DMS 273 (cell line): Measurements from ENCODE around the gene SPATA25.

ENCODE experiments used
- DNase-seq: peaks from one replicate; lab custom pipeline; 2025; ENCODE audit not compliant: unreplicated experiment; lab: John Stamatoyannopoulos, UW

Gene SPATA25

DNA sequence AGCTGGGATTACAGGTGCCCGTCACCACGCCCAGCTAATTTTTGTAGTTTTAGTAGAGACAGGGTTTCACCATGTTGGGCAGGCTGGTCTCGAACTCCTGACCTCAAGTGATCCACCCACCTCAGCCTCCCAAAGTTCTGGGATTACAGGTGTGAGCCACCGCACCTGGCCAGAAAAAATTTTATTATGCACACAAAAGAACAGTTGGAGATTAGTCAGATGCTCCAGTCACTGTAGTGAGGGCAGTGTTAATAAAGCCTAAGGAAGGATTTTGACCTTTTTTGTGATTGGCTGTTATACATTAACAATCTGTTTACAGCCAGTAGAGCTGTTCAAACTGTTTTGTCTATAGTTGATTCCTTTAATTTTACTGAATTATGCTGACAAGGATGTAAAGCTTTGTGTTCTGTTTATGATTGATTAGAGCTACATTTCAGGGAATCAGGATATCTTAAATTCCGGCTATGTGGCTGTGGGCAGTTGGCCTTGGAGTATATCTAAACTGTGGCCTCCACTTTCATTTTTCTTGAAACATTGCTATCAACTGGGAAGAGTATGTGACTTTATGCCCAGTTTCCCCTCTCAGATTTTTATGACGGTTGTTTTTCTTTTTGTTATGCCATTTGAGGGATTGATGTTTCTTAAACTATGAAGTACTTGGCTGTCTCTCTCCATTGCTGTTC lies 20.1 kb downstream of the SPATA25 start:
- DNase-seq: no peak

DNA sequence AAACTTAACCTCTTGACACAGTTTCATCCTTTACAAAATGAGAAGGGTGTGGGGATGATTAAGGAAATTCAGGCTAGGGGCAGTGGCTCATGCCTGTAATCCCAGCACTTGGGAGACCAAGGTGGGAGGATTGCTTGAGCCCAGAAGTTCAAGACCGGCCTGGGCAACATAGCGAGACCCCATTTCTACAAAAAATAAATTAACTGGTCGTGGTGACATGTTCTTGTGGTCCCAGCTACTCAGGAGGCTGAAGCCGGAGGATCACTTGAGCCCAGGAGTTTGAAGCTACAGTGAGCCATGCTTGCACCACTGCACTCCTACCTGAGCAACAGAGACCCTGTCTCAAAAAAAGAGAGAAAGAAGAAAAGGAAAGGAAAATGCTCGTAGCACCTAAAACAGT lies 21.0 kb downstream of the SPATA25 start:
- DNase-seq: no peak

DNA sequence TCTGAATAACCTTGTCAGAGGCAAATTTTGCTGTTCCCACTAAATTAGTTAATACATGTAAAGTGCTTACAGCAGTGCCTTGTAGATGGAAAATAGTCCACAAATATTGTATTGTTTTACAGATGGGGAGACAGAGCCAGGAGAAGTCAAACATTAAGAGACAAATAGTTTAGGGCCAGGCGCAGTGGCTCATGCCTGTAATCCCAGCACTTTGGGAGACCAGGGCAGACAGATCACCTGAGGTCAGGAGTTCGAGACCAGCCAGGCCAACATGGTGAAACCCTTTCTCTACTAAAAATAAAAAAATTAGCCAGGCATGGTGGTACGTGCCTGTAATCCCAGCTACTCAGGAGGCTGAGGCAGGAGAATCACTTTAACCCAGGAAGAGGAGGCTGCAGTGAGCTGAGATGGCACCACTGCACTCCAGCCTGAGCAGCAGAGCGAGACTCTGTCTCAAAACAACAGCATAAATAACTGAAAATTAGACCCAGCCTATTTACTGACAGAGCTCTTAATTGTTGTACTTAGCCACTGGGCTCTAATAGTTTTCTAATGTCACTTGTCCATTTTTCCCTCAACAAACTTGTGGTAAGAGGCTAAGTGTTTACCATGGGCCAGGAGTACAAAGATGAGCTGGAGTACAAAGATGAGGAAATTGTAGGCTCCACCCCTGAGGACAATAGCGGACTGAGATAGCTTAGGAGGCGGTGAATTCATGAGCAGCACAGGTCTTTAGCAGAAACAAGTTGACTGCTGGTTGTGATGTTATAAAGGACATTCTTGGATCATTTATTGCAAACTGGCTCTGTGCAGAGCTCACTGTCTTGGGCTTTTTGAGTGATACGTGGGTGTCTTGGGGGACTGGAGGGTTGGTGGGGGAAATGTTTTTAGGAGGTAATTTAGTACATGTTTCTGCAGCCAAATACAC lies 23.6 kb downstream of the SPATA25 start:
- no peak for DNase-seq

DNA sequence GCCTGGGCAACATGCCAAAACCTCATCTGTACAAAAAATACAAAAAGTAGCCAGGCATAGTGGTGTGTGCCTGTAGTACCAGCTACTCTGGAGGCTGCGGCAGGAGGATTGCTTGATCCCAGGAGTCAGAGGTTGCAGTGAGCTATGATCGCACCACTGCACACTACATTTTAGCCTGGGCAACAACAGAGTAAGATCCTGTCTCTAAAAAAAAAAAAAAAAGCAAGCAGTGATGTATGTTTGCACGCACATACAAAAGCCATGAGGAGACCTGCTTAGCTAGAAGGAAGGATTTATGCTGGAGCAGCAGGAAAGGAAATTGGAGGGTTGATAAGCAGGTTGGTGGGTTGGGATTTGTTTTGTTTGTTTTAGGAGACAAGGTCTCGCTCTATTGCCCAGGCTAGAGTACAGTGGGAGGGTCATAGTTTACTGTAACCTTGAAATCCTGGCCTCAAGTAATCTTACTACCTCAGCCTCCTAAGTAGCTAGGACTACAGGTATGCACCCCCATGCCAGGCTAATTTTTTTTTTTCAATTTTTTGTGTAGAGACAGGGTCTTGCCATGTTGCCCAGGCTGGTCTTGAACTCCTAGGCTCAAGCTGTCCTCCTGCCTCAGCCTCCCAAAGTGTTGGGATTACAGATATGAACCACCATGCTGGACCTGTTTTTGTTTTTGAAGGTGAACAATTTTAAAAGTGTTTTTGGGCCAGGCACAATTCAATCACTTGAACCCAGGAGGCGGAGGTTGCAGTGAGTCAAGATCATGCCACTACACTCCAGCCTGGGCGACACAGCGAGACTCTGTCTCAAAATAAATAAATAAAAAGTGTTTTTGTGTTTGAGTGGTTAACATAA lies 26.0 kb downstream of the SPATA25 start:
- DNase-seq: peak; percentile 79

- DNase-seq: no peak
These were observed 26.7 kb downstream of the SPATA25 start for GRCh38 chr20:45860560-45861220.

- no peak for DNase-seq
These were observed 27.5 kb downstream of the SPATA25 start for GRCh38 chr20:45859916-45860315.

GRCh38 chr20:45857882-45858216 lies 29.6 kb downstream of the SPATA25 start:
- DNase-seq: no peak

DNA sequence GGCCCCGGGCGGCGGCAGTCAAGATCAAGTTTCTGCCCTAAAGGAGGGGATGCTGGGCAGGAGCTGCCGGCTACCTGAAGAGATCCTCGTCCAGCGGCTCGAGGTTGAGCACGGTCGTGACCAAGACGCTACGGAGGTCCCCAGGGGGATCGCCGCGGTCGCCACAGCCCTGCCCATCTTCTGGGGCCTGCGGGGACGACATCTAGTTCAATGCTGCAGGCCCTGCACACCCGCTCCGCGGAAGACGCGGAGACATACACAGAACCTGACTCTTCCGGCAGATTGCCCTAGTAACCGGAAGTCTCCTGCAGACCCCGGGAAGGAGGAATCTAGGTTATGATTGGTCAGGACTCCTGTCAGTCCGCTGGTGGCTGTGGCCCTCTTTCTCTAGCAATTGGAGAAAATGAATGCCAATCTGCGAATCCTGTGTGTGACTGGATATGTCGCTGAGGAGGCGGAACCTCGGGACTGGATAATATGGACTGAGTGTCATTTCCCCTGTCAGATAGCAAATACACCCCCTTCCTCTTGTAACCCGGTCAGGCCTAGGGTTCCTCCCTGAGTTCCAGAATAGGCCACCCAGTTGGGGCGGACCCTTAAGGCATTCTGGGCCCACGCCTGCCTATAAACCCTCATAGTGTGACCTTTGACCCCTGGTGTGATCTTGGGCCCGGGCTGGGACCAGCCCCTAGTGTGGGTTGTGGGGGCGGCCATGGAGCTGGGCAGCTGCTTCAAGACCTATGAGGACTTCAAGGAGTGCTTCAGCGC lies 30.1 kb downstream of the SPATA25 start, which contains the start of the genes ACOT8 and ZSWIM3:
Gene ACOT8 (minus strand): TSS at position 279 of the 768 bp plus-strand sequence. CDS start 77 bp downstream, at position 202.
Gene ZSWIM3 (plus strand): TSS at position 501 of the 768 bp plus-strand sequence. CDS start 212 bp downstream, at position 713.
- peak; percentile 100 for DNase-seq

GRCh38 chr20:45853484-45853883 lies 33.9 kb downstream of the SPATA25 start:
- no peak for DNase-seq

- no peak for DNase-seq
These were observed 35.1 kb downstream of the SPATA25 start for GRCh38 chr20:45852326-45852725.

DNA sequence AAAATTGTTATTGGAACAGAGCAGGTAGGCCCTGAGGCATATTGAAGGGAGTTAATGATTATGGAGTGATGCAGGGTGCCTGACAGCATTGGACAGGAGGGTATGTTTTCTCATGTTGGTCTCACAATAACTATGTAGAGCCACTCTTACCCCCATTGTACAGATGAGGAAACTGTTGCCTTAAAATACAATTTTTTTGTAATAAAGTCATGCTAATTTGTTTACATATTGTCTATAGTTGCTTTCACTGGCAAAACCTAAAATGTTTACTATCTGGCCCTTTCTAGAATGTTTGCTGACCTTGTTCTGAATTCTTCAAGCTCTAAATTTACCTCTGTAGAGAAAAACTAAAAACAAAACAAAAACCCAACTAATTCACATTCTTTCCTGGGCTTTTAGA lies 35.9 kb downstream of the SPATA25 start:
- DNase-seq: no peak

DNA sequence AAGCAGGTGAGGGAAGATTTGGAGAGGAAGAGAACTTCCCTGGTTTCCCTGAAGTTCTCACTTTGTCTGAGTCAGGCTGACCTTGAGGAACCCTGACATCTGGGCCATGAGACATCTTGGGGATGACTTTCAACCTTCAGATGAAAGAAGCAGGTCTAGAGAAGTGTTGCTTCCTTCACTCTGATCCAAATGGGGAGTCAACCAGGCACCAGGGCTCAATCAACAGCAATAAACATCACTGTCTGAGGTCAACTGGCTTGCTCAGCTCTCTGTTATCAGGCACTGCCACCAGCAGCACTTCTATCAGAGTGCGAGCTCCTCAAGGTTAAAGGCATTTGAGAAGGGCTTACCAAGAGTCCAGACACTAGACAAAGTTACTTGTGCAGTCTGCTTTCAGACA lies 36.5 kb downstream of the SPATA25 start:
- no peak for DNase-seq

- DNase-seq: no peak
These were observed 37.2 kb downstream of the SPATA25 start for GRCh38 chr20:45850238-45850637.

GRCh38 chr20:45848969-45849582 lies 38.3 kb downstream of the SPATA25 start:
- DNase-seq: no peak

DNA sequence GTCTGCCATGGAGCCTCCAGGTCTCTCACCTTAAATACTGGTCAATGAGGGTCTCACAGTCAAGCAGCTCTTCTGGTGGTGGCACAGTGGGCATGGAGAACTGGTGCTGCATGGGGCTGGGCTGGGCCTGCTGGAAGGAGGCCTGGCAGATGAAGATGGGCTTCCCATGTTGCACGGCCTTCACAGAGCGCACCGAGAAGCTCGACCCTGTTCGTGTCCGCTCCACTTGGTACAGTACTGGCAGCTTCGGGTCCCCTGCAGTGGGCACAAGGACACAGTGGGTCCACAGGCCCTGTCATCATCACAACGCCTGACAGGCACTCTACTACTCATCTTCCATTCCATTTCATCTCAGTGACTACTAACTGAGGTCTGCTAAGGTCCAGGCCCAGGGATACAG lies 39.0 kb downstream of the SPATA25 start:
- no peak for DNase-seq

DNA sequence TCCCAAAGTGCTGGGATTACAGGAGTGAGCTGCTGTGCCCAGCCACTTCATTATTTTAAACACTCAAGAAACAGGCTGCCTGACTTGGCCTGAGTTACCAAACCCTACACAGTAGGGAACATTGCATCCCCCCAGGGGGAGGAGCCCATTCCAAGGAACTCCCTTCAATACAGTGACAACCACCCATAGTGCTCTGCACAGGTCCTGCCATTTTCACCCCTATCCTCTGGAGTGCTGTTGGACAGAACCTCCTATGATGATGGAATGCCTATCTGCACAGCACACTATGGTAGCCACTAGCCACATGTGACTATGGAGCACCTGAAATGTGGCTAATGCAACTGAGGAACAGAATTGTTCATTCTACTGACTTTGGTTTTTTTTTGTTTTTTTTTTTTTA lies 42.0 kb downstream of the SPATA25 start:
- DNase-seq: no peak

GRCh38 chr20:45843506-45843905 lies 43.9 kb downstream of the SPATA25 start:
- DNase-seq: no peak

- peak; percentile 90 for DNase-seq
These were observed 45.1 kb downstream of the SPATA25 start for GRCh38 chr20:45842169-45842812.
